LNCAP (cell line): ENCODE results near the gene CHRNA1.

Source experiments
- TF ChIP-seq, protein P1 (sequence below): fragments of 450-650 bp; IDR thresholded peaks from 2 replicates; pipeline ENCODE4 v1.5.1; 2017; ENCODE audit warnings: mild to moderate bottlenecking

CHRNA1 gene

DNA sequence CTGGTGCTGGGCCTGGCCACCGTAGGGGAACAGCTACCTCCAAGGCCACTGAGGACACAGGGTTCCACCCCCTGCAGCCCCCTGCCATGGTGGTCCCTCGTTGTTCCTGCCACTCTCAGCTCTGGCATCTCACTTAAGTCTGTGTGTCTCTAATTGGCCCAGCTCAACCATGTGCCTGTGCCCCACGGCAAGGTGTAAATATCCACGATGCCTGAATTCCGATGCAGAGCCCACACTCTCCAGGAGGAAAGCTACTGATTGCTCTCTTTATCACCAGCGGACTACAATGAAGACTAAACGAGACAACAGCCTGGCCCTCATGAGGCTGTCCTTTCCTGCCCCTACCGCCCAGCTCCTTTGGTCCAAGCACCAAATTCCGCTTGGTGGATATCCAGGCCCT, 17.0 kb upstream of the CHRNA1 start:
- TF ChIP-seq, protein P1, sequence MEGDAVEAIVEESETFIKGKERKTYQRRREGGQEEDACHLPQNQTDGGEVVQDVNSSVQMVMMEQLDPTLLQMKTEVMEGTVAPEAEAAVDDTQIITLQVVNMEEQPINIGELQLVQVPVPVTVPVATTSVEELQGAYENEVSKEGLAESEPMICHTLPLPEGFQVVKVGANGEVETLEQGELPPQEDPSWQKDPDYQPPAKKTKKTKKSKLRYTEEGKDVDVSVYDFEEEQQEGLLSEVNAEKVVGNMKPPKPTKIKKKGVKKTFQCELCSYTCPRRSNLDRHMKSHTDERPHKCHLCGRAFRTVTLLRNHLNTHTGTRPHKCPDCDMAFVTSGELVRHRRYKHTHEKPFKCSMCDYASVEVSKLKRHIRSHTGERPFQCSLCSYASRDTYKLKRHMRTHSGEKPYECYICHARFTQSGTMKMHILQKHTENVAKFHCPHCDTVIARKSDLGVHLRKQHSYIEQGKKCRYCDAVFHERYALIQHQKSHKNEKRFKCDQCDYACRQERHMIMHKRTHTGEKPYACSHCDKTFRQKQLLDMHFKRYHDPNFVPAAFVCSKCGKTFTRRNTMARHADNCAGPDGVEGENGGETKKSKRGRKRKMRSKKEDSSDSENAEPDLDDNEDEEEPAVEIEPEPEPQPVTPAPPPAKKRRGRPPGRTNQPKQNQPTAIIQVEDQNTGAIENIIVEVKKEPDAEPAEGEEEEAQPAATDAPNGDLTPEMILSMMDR = no peak

DNA sequence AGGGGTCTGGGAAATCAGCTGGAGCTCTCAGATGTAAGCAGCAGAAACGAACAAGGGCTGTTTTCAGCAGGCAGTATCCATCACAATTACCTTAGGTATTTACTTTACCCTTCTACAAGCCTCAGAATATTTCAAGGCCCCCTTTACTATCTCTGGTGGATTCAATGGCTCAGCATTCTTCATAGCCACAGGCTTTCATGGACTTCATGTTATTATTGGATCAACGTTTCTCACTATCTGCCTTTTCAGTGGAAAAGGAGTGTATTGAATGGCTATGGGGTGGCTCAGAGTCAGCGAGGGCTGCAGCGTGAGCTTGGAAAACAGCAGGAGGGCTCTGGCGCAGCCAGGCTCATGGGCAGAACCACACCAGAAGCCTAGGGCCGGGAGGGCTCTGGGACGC, 16.6 kb upstream of the CHRNA1 start:
- TF ChIP-seq, protein P1 = no peak

DNA sequence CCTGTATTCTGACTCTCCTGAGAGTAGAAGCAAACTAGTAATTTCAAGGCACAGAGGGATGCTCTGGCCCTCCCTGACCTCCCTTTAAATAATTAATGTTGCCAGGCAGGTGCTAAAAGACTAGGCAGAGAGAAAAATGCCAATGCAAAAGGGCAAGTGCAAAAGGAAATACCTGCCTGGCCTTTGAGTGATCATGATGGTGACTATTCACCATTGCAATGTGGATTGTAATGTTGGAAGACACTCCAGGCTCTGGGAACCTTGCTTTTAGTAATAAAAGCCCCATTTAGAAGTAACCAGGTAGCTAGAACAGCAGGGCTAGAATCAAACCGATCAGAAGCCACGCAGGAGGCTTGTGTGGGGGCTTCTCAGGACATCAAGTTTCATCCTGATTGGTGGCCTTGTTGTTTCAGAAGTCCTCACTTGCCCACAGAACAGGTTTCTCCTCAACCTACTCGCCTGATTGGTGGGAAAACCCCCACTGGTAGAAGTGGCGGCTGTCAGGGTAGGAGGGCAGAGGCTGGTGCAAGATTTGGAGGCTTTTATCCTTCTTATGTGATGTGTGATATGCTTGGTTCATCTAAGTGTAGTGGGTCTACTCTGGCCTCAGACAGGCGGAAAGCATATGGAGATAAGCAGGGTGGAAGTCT, 16.0 kb upstream of the CHRNA1 start:
- TF ChIP-seq, protein P1 = no peak

DNA sequence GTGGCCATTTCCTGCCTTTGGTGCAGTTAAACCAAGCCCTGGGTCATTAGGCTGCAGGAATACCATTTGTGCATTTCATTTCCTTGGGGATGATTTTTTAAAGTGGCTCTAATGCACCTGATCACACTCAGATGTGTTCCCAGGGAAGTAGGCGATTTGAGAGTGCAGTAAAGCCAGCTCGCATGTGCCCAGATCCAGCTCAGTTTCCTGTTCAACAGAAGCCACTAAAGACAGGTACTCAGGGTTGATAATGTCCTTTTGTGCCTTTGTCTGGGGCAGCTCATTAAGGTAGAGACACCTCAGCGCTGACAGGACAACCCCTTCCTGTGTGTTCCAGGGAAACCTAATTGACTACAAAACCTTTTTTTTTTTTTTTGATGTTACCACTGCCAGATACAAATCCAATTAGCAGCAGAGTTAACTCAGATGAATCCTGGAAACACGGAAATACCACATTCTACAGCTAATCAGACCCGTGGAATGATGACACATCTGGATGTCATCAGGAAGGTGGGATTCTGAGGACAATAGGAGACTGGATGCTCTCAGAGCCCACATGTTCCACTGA, 15.2 kb upstream of the CHRNA1 start:
- TF ChIP-seq, protein P1 = no peak

DNA sequence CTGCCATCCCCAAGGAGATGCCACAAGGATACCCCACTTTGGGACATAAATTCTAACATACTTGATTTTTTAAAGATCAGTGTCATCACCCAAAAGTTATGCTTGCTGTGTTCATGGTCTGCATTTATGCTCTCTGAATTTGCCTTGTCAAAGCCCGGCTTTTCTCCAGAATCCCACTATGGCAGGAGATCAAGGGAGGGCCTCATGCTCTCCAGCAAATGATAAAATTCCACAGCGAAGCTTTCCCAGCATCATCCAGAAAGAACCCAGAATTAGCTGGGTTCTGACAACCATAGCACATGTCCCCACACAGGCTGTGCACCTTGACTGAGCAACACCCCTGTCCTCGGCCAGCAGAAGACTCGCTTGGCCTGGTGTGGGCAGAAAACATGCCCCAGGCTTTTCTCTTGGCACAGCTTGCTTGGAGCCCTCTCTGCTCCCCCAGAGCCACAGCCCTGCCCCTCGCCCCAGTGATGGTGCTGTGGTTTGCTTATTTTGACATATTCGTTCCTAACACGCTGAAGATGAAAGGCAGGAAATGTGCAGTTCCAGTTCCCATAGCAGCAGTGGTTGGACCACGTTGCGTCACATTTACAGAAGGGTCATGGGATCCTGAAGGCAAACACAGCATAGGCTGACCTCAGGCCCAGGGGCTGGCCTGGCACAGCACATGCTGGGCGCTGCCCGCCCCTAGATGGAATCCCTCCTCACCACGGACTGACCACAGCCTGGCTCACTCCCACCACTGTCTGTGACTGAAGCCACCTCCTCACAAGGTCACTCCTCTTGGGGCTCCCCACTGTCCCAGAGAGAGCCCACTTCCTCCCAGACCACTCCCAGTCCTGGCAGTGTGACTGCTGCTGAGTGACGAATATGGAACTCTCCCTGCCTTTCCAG, 14.1 kb upstream of the CHRNA1 start:
- TF ChIP-seq, protein P1 = no peak

DNA sequence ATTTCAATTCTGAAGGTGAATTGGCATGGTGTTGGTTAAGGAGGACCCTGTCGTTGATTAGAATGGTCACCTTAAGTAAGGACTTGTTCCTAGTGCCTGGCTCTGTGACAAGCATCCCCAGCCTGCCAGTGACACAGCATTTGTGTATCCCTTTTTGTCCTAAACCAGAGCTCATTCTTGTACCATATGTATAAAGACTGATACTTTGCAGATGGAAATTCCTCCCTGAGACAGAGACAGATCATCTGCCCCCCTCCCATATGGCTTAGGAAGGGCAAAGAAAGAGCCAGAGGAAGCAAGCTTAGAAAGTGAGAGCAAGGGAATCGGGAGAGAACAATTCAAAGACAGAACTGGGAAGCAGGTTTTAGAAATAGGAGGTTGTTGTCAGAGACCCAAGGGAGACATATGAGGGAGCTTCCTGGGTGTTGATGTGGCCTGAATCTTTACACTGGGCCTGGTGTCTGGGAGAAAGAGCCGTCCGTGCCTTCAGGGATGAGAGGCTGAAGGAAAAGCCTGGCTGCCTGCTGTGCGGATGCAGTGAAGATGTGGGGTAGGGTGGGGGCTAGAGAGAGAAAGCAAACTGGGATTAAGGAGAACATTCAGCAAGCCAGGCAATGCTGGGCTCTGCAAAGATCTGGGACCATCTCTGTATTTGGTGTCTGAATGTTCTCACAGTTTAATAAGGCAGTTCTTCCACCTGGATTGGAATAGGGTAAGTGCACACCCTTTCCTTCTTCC, 13.2 kb upstream of the CHRNA1 start:
- TF ChIP-seq, protein P1 = no peak

DNA sequence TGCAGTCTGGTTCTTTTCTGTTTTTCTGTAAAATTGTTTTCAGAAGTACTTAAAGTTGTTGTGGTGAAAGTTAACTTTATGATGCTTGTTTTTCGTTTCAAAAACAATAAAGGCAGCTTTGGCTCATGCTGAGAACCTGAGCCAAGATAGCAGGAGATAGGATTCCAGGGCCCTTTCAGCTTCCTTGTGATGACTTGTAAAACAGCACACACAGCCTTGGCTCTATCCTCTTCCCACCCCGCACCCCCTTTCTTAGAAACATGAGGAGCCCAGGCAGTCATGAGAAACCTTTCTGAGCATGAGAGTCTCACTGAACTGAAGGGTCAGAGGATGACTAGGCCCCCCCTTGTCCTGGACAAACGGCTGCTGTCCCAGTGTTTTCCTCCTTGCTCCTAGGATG, 12.4 kb upstream of the CHRNA1 start:
- TF ChIP-seq, protein P1 = no peak
